Measurements from ENCODE around the gene XPO1.

DNA sequence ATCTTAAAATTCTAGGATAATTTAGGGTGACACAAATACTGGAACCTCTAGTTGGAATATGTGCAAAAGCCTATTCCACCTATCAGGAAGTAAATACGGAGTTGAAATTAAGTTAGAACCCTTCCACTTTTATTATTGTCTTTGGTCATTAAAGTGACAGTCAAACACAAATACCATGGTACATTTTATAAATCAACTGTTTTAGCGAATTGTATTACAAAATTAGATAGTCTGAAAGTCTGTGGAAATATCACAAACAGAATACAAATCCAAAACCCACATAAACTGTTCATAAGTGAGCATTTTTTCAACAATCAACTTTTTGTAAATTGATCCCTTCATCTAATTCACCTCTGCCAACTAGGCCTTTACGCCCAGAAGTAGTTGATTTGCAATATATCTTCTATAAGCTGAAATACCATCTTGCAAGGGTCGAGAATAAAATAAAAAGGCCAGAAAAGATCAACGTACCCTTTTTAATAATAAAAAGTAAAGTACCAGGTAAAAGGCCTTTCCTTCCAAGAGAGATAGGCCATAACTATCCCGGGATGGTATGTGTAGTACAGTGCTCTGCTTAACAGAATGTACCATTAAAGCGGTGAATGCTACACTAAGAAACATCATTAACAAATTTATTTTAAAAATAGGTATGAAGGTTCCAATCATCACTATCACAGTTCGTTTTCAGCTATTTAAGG, 68.6 kb downstream of the XPO1 start:
- TF ChIP-seq, protein P1, sequence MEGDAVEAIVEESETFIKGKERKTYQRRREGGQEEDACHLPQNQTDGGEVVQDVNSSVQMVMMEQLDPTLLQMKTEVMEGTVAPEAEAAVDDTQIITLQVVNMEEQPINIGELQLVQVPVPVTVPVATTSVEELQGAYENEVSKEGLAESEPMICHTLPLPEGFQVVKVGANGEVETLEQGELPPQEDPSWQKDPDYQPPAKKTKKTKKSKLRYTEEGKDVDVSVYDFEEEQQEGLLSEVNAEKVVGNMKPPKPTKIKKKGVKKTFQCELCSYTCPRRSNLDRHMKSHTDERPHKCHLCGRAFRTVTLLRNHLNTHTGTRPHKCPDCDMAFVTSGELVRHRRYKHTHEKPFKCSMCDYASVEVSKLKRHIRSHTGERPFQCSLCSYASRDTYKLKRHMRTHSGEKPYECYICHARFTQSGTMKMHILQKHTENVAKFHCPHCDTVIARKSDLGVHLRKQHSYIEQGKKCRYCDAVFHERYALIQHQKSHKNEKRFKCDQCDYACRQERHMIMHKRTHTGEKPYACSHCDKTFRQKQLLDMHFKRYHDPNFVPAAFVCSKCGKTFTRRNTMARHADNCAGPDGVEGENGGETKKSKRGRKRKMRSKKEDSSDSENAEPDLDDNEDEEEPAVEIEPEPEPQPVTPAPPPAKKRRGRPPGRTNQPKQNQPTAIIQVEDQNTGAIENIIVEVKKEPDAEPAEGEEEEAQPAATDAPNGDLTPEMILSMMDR (IDR thresholded peaks at IDR 0.05; ENCODE audit: low read depth, low read length, poor library complexity, severe bottlenecking) = no peak
- no peak for TF ChIP-seq EZH2phosphoT487 (IDR thresholded peaks at IDR 0.05; ENCODE audit: borderline replicate concordance, low read length)
